Fibroblast of pulmonary artery (primary cell): ENCODE results near the gene TLCD3B.

Source experiments
- DNase-seq: peaks from one replicate; pipeline ENCODE4 v3.0.0-alpha.2; 2010; ENCODE audit warnings: low read depth
- H3K4me3 ChIP-seq: replicated peaks from 2 replicates; pipeline ENCODE4 v1.5.1; 2011; ENCODE audit warnings: low read depth, mild to moderate bottlenecking, control low read depth, low read length, moderate library complexity
- CTCF ChIP-seq: IDR thresholded peaks from 2 replicates; pipeline ENCODE4 v1.5.1; 2011; ENCODE audit warnings: mild to moderate bottlenecking, control low read depth, low read length, inconsistent platforms; ENCODE audit errors: missing control alignments

TLCD3B gene

DNA sequence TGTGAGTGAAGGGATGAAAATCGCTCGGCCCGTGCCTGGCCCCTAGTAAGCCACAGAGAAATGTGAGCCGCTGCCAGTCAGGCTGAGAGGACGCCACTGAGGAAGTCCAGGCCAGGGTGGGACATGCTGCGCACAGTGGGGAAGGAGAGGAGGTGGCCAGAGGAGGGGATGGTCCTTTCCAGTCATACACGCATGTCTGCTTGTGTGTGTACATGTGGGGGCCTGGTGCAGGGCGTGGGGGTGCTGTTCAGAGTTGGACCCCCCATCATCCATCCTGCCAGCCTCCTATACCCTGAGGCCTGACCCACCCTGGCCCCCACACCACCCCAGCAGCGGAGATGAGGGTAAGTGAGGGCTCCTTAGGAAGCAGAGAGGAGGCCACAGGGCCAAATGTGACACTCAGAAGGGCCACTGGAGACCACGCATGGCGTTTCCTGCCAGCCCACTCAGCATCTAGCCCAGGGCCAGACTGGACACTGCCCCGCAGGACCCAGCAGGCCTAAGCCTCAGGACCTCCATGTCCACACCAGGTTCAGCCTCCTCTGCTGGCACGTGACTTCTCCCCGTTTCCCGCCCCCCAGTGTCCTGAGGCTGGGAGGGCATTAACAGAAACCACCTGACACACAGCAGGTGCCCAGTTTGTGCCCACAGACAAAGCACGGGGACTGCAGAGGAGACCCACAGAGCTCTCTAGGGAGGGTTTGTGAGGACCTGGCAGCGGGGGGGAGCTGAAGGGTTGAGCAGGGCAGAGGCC is 27.2 kb downstream of the TLCD3B start:
- no peak for DNase-seq
- no peak overlapping the region for H3K4me3 ChIP-seq
- TF ChIP-seq CTCF, result no peak

GRCh38 chr16:30002614-30003346 is 28.3 kb downstream of the TLCD3B start:
- no peak overlapping the region for H3K4me3 ChIP-seq
- no peak for TF ChIP-seq CTCF
- DNase-seq, result no peak

DNA sequence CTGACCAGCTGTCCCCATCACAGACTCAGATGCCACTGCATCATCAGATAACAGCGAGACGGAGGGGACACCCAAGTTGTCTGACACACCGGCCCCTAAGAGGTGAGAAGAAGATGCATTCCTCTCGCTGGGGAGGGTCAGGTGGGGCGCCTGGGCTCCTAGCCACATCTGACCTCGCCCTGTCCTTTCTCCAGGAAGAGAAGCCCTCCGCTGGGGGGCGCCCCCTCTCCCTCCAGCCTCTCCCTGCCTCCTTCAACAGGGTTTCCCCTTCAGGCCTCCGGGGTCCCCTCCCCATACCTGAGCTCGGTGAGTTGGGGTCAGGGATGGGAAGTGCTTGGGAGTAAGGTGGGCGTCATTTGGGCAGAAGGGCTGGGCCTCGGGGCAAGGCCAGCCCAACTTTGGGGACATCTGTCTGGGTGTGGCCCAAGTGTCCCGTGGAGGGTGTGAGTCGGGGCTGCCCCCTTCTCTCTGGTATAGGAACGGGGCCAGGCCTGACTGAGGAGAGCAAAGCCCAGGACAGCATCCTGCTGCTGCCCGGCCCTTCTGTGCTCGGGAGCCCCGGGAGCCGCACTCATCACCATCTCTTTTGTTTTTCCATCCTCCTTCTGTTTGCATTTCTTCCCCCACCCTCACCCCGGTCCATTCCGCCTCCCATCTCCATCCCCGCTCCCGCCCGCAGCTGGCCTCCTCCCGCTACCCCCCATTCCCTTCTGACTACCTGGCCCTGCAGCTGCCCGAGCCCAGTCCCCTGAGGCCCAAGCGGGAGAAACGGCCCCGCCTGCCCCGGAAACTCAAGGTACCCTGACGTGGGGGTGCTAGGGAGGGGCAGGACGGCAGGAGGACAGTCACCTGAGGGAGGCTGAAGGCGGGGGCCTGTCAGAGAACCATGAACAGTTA is 30.1 kb downstream of the TLCD3B start:
- DNase-seq, result no peak
- TF ChIP-seq CTCF, result no peak
- H3K4me3 ChIP-seq, result no peak overlapping the region

- no peak for TF ChIP-seq CTCF
- DNase-seq, result no peak
- H3K4me3 ChIP-seq, result no peak overlapping the region
Measured at GRCh38 chr16:29999605-30000004, 31.5 kb downstream of the TLCD3B start.

- TF ChIP-seq CTCF, result no peak
- DNase-seq, result no peak
- H3K4me3 ChIP-seq, result peak overlapping the region; percentile 68
Measured at GRCh38 chr16:29996766-29997250, 34.3 kb downstream of the TLCD3B start.

DNA sequence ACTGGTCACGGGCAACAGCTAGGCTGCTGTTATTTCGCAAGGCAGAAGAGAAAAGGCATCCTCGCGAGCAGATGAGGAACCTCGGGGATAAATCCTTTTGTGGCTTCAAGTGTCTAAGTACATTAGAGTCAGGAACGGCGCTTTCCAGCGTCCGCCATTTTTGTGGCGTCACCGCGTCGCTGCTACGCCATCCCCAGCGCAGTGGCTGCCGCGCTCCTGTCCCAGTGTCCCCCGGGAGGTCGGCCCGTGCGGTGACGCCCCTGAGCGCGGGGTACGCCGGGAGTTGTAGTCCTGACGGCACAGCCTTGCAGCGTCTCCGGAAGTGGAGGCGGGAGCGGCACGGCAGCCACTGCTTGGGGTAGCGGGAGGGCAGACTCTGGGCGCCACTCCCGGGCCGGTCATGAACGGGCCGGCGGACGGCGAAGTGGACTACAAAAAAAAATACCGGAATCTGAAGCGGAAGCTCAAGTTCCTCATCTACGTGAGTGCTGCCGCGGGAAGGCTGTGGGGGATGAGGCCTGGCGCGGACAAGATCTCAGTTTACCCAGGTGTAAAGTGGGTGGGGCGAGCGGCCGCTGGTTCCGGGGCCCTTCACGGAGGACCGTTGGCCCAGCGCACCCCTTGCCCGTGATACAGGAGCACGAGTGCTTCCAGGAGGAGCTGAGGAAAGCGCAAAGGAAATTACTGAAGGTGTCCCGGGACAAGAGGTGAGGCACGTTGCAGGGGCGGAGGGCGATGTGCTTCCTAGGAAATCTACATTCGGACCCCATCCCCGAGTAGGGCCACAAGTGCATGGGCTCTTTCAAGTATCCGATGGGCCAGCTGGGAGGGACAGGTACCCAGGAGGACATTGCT is 34.9 kb downstream of the TLCD3B start, which contains the start of gene INO80E:
TSS of gene INO80E (plus strand) at position 331 of the 855 bp plus-strand sequence. CDS start at position 401, 70 bp downstream.
- H3K4me3 ChIP-seq, result peak within 1 kb of the TSS; percentile 68
- DNase-seq, result peak; percentile 95
- TF ChIP-seq CTCF, result no peak
